ENCODE data around the gene ELP4.

ELP4 gene

GRCh38 chr11:31802990-31803812 lies 293.6 kb downstream of the ELP4 start:
- FAIRE-seq, result no peak

- no peak for FAIRE-seq
Measured at GRCh38 chr11:31803813-31804311, 294.3 kb downstream of the ELP4 start.

GRCh38 chr11:31804312-31805036 lies 294.9 kb downstream of the ELP4 start:
- no peak for FAIRE-seq

- no peak for FAIRE-seq
Measured at GRCh38 chr11:31805037-31805628, 295.6 kb downstream of the ELP4 start.

- no peak for FAIRE-seq
Measured at GRCh38 chr11:31805629-31806185, 296.1 kb downstream of the ELP4 start.

- no peak for FAIRE-seq
Measured at GRCh38 chr11:31806186-31806927, 296.8 kb downstream of the ELP4 start.

- no peak for FAIRE-seq
Measured at GRCh38 chr11:31806928-31807798, 297.6 kb downstream of the ELP4 start.

GRCh38 chr11:31807799-31808667 lies 298.5 kb downstream of the ELP4 start:
- FAIRE-seq, result no peak

- no peak for FAIRE-seq
Measured at GRCh38 chr11:31808721-31809540, 299.4 kb downstream of the ELP4 start.

GRCh38 chr11:31809541-31809856 lies 299.9 kb downstream of the ELP4 start:
- no peak for FAIRE-seq

- FAIRE-seq, result no peak
Measured at GRCh38 chr11:31809857-31810778, 300.6 kb downstream of the ELP4 start.

GRCh38 chr11:31810779-31811647 lies 301.4 kb downstream of the ELP4 start, which contains the start of gene PAX6:
PAX6 (minus strand) TSS chr11:31811322; CDS start chr11:31806411, 4,911 bp downstream.
- no peak for FAIRE-seq

GRCh38 chr11:31812383-31813381 lies 303.1 kb downstream of the ELP4 start:
- no peak for FAIRE-seq

GRCh38 chr11:31813391-31814175 lies 304.0 kb downstream of the ELP4 start:
- FAIRE-seq, result no peak

- FAIRE-seq, result no peak
Measured at GRCh38 chr11:31814176-31814868, 304.8 kb downstream of the ELP4 start.

Data from G401.6 (cell line).